GM12801 (cell line): ENCODE measurements around the gene TUB.

ENCODE experiments used
- CTCF ChIP-seq: IDR thresholded peaks from one replicate; pipeline ENCODE4 v1.5.1; 2011; ENCODE audit warnings: control low read depth; ENCODE audit not compliant: insufficient read length; ENCODE audit errors: extremely low read depth

TUB gene

GRCh38 chr11:8039530-8040260, 41.3 kb upstream of the TUB start:
- no peak for TF ChIP-seq CTCF

GRCh38 chr11:8040261-8040920, 40.6 kb upstream of the TUB start:
- TF ChIP-seq CTCF, result no peak

- TF ChIP-seq CTCF, result no peak
Observed at GRCh38 chr11:8040921-8041285, 40.1 kb upstream of the TUB start.

GRCh38 chr11:8041576-8041975, 39.4 kb upstream of the TUB start:
- no peak for TF ChIP-seq CTCF

- TF ChIP-seq CTCF, result no peak
Observed at GRCh38 chr11:8043756-8044155, 37.3 kb upstream of the TUB start.

- TF ChIP-seq CTCF, result no peak
Observed at GRCh38 chr11:8045839-8046238, 35.2 kb upstream of the TUB start.

- TF ChIP-seq CTCF, result no peak
Observed at GRCh38 chr11:8047382-8047781, 33.6 kb upstream of the TUB start.
